ENCODE data around the gene RAB3GAP2.

The RAB3GAP2 gene

DNA sequence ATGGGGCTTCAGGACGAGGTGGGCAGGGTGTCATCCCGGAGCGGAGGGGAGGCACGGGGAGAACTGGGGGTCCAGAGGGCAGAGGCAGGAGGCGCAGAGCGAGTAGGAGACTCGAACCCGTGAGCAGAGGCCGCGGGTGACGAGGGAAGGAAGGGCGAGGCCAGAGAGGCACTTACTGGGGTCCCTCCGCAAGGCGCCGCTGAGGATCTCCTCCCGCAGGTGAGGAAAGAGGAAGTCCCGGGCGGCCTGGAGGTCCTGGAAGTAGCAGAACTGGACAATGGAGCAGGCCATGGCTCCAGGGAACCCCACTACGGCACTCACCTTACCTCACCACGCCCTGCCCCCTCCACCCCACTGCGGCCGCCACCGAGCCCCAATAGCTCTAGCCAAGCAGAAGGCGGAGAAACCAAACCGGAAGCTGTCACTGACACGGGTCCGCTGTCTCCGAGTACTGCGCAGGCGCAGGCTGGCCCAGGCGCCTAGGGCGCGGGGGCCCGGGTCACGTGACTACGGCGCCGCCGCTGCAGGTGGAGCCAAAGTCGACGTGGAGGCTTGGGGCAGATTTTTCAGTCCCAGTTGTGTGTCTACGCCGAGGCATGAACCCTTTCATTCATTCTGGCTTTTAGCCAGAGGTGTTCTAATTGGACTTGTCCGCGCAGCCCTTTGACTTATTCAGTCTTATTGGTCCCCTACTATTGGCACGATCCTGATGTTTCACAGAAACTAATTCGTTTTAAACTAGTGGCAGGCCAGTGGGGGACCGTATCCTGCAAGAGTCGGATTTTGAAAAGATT is at the start of gene RAB3GAP2:
TSS of gene RAB3GAP2 (minus strand) at position 407 of the 794 bp plus-strand sequence. CDS start at position 291, 116 bp downstream.
- TF ChIP-seq, protein P1, sequence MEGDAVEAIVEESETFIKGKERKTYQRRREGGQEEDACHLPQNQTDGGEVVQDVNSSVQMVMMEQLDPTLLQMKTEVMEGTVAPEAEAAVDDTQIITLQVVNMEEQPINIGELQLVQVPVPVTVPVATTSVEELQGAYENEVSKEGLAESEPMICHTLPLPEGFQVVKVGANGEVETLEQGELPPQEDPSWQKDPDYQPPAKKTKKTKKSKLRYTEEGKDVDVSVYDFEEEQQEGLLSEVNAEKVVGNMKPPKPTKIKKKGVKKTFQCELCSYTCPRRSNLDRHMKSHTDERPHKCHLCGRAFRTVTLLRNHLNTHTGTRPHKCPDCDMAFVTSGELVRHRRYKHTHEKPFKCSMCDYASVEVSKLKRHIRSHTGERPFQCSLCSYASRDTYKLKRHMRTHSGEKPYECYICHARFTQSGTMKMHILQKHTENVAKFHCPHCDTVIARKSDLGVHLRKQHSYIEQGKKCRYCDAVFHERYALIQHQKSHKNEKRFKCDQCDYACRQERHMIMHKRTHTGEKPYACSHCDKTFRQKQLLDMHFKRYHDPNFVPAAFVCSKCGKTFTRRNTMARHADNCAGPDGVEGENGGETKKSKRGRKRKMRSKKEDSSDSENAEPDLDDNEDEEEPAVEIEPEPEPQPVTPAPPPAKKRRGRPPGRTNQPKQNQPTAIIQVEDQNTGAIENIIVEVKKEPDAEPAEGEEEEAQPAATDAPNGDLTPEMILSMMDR (IDR thresholded peaks at IDR 0.05; ENCODE audit: low read depth, low read length): no peak
- peak; percentile 82 for DNase-seq (ENCODE audit: extremely low read depth, low read depth)

GRCh38 chr1:220321758-220322157 is 49.5 kb upstream of the RAB3GAP2 start:
- no peak for DNase-seq (ENCODE audit: extremely low read depth, low read depth)
- TF ChIP-seq, protein P1 (IDR thresholded peaks at IDR 0.05; ENCODE audit: low read depth, low read length): no peak

- no peak for DNase-seq (ENCODE audit: extremely low read depth, low read depth)
Observed at GRCh38 chr1:220320709-220321108, 48.5 kb upstream of the RAB3GAP2 start.

GRCh38 chr1:220318673-220319072 is 46.4 kb upstream of the RAB3GAP2 start:
- TF ChIP-seq, protein P1 (IDR thresholded peaks at IDR 0.05; ENCODE audit: low read depth, low read length): no peak
- no peak for DNase-seq (ENCODE audit: extremely low read depth, low read depth)

More at GRCh38 chr1:220320709-220321108, 48.5 kb upstream of the RAB3GAP2 start:
- TF ChIP-seq, protein P1 (IDR thresholded peaks at IDR 0.05; ENCODE audit: low read depth, low read length): no peak

- DNase-seq (ENCODE audit: extremely low read depth, low read depth): no peak
- TF ChIP-seq, protein P1 (IDR thresholded peaks at IDR 0.05; ENCODE audit: low read depth, low read length): no peak
Observed at GRCh38 chr1:220317161-220317560, 44.9 kb upstream of the RAB3GAP2 start.

- DNase-seq (ENCODE audit: extremely low read depth, low read depth): no peak
- TF ChIP-seq, protein P1 (IDR thresholded peaks at IDR 0.05; ENCODE audit: low read depth, low read length): no peak
Observed at GRCh38 chr1:220316305-220316704, 44.1 kb upstream of the RAB3GAP2 start.

GRCh38 chr1:220315070-220315839 is 43.0 kb upstream of the RAB3GAP2 start:
- no peak for DNase-seq (ENCODE audit: extremely low read depth, low read depth)
- TF ChIP-seq, protein P1 (IDR thresholded peaks at IDR 0.05; ENCODE audit: low read depth, low read length): no peak
